Heart left ventricle (tissue), 16 donors: ENCODE results near the gene RALGAPA2. TPM values are rescaled to one million over a fixed set of nuclear protein-coding genes. Genes with fewer than 3 reads are reported as not detected.
A peak's percentile ranks its signal among the peaks of the same experiment; 100 is the strongest.

ENCODE experiments used
- ATAC-seq, 4 donors: fragments of 200-7000 bp; cut with Tn5 transposase; one replicate each; pipeline ENCODE4 v1.9.1; 2020 to 2022; ENCODE audit warnings: moderate library complexity in 4 of 4, mild to moderate bottlenecking in 3 of 4, moderate number of reproducible peaks in 1 of 4
- DNase-seq, 5 donors: peaks; one replicate each; pipeline ENCODE4 v3.0.0-alpha.2; 2020
- H3K27ac ChIP-seq, 12 donors: fragments of 200-600 bp; sonication (generic) in 4 of 12; one replicate each; pipeline versions ENCODE4 v1.5.0 to v1.8.0; 2016 to 2022; ENCODE audit warnings: mild to moderate bottlenecking in 2 of 12
- H3K27me3 ChIP-seq, 9 donors: fragments of 200-600 bp; sonication (generic) in 2 of 9; one replicate each; pipeline versions ENCODE4 v1.5.1 to v1.8.0; 2016 to 2022; ENCODE audit warnings: mild to moderate bottlenecking in 3 of 9
- H3K36me3 ChIP-seq, 9 donors: fragments of 200-600 bp; sonication (generic) in 2 of 9; one replicate each; pipeline versions ENCODE4 v1.5.0 to v1.8.0; 2018 to 2022; ENCODE audit warnings: mild to moderate bottlenecking in 2 of 9
- H3K4me1 ChIP-seq, 12 donors: fragments of 200-600 bp; sonication (generic) in 4 of 12; one replicate each; pipeline versions ENCODE4 v1.5.0 to v1.8.0; 2016 to 2022; ENCODE audit warnings: mild to moderate bottlenecking in 3 of 12
- H3K4me3 ChIP-seq, 12 donors: fragments of 200-600 bp; sonication (generic) in 4 of 12; one replicate each; pipeline versions ENCODE4 v1.5.0 to v1.8.0; 2017 to 2022; ENCODE audit warnings: mild to moderate bottlenecking in 9 of 12, moderate library complexity in 4 of 12
- H3K9me3 ChIP-seq, 12 donors: fragments of 200-600 bp; sonication (generic) in 4 of 12; one replicate each; pipeline versions ENCODE4 v1.5.0 to v1.8.0; 2016 to 2022; ENCODE audit warnings: mild to moderate bottlenecking in 1 of 12
- CTCF ChIP-seq, 12 donors: fragments of 200-600 bp; sonication (generic) in 4 of 12; IDR thresholded peaks; one replicate each; pipeline versions ENCODE4 v1.5.0 to v1.8.0; 2018 to 2022; ENCODE audit warnings: antibody characterized with exemption in 12 of 12, mild to moderate bottlenecking in 5 of 12
- POLR2A ChIP-seq, 2 donors: fragments of 450-650 bp; IDR thresholded peaks; one replicate each; pipeline ENCODE4 v1.6.1; 2017; ENCODE audit warnings: antibody characterized with exemption in 2 of 2, mild to moderate bottlenecking in 2 of 2, moderate library complexity in 2 of 2
- WGBS, 4 donors: extraction: QIAGEN DNeasy Blood & Tissue Kit in 2 of 4; methylation state at CpG; one replicate each; pipeline versions ENCODE4 v1.1.5 to v1.1.7; 2013 to 2018; 5-methylcytosine and 5-hydroxymethylcytosine counted together
- intact Hi-C, 10 donors: fragments of 100-400 bp; cut with DNase I; formaldehyde crosslinking; loops; one replicate each; pipeline versions ENCODE4 v1.11.1 to v1.14.2; 2022
- polyA plus RNA-seq, 2 donors: library from polyadenylated mRNA; stranded (reverse); fragments of 200-250 nt; gene quantifications; one replicate each; pipeline ENCODE4 v1.2.3, GENCODE V29; 2013
- total RNA-seq, 9 donors: library from RNA; depleted of rRNA in 2 of 9; stranded (reverse); fragments of >200 nt in 2 of 9; fragmentation: NEBNext Ultra II Directional in 3 of 9; extraction: Animal tissue kit (Norgen Biotek cat#: 25700) in 3 of 9; gene quantifications; one replicate each; pipeline versions ENCODE4 v1.1.0 to v1.2.4, GENCODE V29; 2016 to 2023
- donor health status: ischemic (EF 13 %, LVEDD 7.1; RV severe dilation, severe dysfunction).
- donor health status: healthy with polysubstance abuse.
- donor health status: DM: no; HTN: yes; CAD: no.
- donor health status: DM: no; HTN: no; CAD: no.
- donor health status: ischemic (EF 25% LVEDD 6.9; RV normal size, moderate dysfunction).
- donor health status: ischemic (EF 25% LVEDD 5.7; RV mildly dilated, moderate dysfunction).
- donor health status: healthy.
- donor health status: DM: yes; HTN: yes; CAD: no.
- donor health status: ischemic (EF 35%, LVEDD 5.7; RV mildly dilated, moderate dysfunction).
- donor health status: nonischemic (EF 11% LVEDD 7.7; RV severe dilation, severe dysfunction).
- donor health status: DM: yes; HTN: yes; CAD: no.
- donor health status: PGD.
- donor health status: ischemic (EF 29% LVEDD 5.4; RV normal size, mild dysfunction).
- donor health status: nonischemic (EF 23%, LVEDD 6.1; RV moderate dilation, normal function).

Gene RALGAPA2
- total and polyA plus RNA-seq, 11 donors = 5.6 to 33.8 (median 21.4) TPM

GRCh38 chr20:20466341-20466879, 246.0 kb downstream of the RALGAPA2 start:
- peaks cover 0 to 27% (median 2%) of the 10 kb centered on the region in 9 donors for H3K36me3 ChIP-seq
- H3K9me3 ChIP-seq = no peaks in the 10 kb centered on the region
- no peak overlapping the region for H3K27ac ChIP-seq
- no peaks in the 10 kb centered on the region for H3K4me1 ChIP-seq
- DNase-seq (no peak), ATAC-seq (peak; percentile 49 to 92 (median 76))
- WGBS, 4 donors = 52 to 69% (median 64%) methylated on average over 4 of the region's 4 CpGs
- intact Hi-C loops = no loop called here
- no peak for TF ChIP-seq POLR2A (IDR thresholded peaks at IDR 0.05)
- no peak for TF ChIP-seq CTCF (IDR thresholded peaks at IDR 0.05)
- H3K27me3 ChIP-seq = no peaks in the 10 kb centered on the region
- H3K4me3 ChIP-seq = no peak overlapping the region

- peak in 1 of 12 donors; percentile 9 for TF ChIP-seq CTCF (IDR thresholded peaks at IDR 0.05)
- TF ChIP-seq POLR2A (IDR thresholded peaks at IDR 0.05) = no peak
- Histone ChIP-seq H3K9me3 (no peaks in the 10 kb centered on the region), H3K4me3 (no peak overlapping the region), H3K27ac (no peak overlapping the region), H3K36me3 (peaks cover 0 to 26% (median 0%) of the 10 kb centered on the region in 9 donors), H3K4me1 (no peaks in the 10 kb centered on the region), H3K27me3 (no peaks in the 10 kb centered on the region)
- ATAC-seq = peak in 1 of 4 donors; percentile 52
- DNase-seq = no peak
- 79 to 96% (median 85%) methylated on average over 2 of the region's 2 CpGs for WGBS, 4 donors
- intact Hi-C loops = no loop called here
Observed at GRCh38 chr20:20465252-20465651, 247.2 kb downstream of the RALGAPA2 start.

- no peak for DNase-seq
- intact Hi-C loops = no loop called here
- no peak for TF ChIP-seq CTCF (IDR thresholded peaks at IDR 0.05)
- TF ChIP-seq POLR2A (IDR thresholded peaks at IDR 0.05) = no peak
- Histone ChIP-seq H3K27me3 (no peaks in the 10 kb centered on the region), H3K27ac (no peak overlapping the region), H3K4me3 (no peak overlapping the region), H3K4me1 (no peaks in the 10 kb centered on the region), H3K36me3 (peaks cover 0 to 23% (median 0%) of the 10 kb centered on the region in 9 donors), H3K9me3 (no peaks in the 10 kb centered on the region)
- 73 to 86% (median 79%) methylated on average over 9 of the region's 9 CpGs for WGBS, 4 donors
- no peak for ATAC-seq
Observed at GRCh38 chr20:20463933-20464374, 248.5 kb downstream of the RALGAPA2 start.

- no peak overlapping the region for H3K27ac ChIP-seq
- TF ChIP-seq POLR2A (IDR thresholded peaks at IDR 0.05) = no peak
- TF ChIP-seq CTCF (IDR thresholded peaks at IDR 0.05) = no peak
- no peak for DNase-seq
- H3K4me1 ChIP-seq = no peaks in the 10 kb centered on the region
- peaks cover 0 to 24% (median 2%) of the 10 kb centered on the region in 9 donors for H3K36me3 ChIP-seq
- H3K27me3 ChIP-seq = no peaks in the 10 kb centered on the region
- H3K4me3 ChIP-seq = no peak overlapping the region
- ATAC-seq = no peak
- WGBS, 4 donors = 88 to 95% (median 90%) methylated on average over 3 of the region's 3 CpGs
- intact Hi-C loops = no loop called here
- H3K9me3 ChIP-seq = no peaks in the 10 kb centered on the region
Observed at GRCh38 chr20:20462185-20462584, 250.3 kb downstream of the RALGAPA2 start.
